ENCODE data around the gene STIP1. TPM values are rescaled to one million over a fixed set of nuclear protein-coding genes. Genes with fewer than 3 reads are reported as not detected.

The STIP1 gene
- polyA plus RNA-seq, 1 experiment, result 139 TPM

DNA sequence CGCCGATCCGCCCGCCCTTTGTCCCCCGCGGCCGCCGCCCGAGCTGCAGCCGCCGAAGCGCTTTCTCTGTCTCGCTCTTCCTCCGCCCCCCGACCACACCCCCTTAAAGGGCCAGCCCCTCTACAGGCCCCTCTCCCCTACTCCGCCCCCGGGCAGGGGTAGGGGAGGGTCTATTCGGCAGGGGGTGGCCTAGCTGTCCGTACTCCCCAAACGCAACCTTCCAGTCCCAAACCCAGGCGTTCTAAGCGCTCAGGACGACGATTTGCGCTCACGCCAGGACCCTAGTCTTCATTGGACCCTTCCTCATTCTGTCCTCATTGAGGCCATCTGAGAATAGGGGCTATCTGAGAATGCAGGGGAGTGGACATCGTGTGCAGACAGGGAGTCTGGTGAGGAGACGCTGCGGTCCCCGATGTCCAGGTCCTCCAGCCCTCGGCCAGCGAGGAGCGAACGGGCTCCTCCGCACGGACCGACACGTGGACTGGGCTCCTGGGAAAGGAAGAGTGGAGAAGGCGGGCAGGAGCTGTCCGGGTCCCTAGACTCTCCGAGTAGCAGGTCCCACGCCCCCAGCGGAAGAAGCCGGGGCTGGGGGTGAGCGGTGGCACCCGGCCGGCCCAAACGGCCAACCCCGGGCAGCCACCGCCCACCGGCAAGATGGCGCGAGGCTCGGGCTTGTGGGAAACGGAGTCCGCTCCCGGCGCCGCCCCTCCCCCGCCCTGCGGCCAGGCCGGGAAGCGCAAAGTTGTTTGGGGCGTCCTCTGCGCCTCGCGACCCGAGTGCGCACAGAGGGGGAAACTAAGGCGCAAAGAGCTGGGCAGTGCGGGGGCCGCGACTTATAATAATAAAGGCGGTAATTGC, 61.1 kb downstream of the STIP1 start, which contains the start of gene PPP1R14B:
TSS of gene PPP1R14B (minus strand) at position 73 of the 858 bp plus-strand sequence. CDS start 270 bp downstream, outside the sequence.
- Histone ChIP-seq H3K4me3 (ENCODE audit: low read depth, low read length) (peak within 1 kb of the TSS; percentile 94), H3K36me3 (ENCODE audit: control insufficient read depth, insufficient read depth, low read length) (peaks cover 11% of the 10 kb centered on the region), H3K27me3 (ENCODE audit: control insufficient read depth, insufficient read depth, low read length) (no peaks in the 10 kb centered on the region)
- ChIA-PET CTCF (interaction anchor here (0.6 to 8.2 kb wide), 10 partner anchors 10 to 597 kb away, joined by 3 to 92 read pairs (median 4); partner anchors contain the start of genes CATSPERZ, CDC42BPG, ESRRA and FERMT3), POLR2A (no interaction called here)
- TF ChIP-seq, protein P1, sequence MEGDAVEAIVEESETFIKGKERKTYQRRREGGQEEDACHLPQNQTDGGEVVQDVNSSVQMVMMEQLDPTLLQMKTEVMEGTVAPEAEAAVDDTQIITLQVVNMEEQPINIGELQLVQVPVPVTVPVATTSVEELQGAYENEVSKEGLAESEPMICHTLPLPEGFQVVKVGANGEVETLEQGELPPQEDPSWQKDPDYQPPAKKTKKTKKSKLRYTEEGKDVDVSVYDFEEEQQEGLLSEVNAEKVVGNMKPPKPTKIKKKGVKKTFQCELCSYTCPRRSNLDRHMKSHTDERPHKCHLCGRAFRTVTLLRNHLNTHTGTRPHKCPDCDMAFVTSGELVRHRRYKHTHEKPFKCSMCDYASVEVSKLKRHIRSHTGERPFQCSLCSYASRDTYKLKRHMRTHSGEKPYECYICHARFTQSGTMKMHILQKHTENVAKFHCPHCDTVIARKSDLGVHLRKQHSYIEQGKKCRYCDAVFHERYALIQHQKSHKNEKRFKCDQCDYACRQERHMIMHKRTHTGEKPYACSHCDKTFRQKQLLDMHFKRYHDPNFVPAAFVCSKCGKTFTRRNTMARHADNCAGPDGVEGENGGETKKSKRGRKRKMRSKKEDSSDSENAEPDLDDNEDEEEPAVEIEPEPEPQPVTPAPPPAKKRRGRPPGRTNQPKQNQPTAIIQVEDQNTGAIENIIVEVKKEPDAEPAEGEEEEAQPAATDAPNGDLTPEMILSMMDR (IDR thresholded peaks at IDR 0.05; ENCODE audit: insufficient read depth, low read depth, low read length), result no peak
- no peak for DNase-seq (ENCODE audit: low read depth)

DNA sequence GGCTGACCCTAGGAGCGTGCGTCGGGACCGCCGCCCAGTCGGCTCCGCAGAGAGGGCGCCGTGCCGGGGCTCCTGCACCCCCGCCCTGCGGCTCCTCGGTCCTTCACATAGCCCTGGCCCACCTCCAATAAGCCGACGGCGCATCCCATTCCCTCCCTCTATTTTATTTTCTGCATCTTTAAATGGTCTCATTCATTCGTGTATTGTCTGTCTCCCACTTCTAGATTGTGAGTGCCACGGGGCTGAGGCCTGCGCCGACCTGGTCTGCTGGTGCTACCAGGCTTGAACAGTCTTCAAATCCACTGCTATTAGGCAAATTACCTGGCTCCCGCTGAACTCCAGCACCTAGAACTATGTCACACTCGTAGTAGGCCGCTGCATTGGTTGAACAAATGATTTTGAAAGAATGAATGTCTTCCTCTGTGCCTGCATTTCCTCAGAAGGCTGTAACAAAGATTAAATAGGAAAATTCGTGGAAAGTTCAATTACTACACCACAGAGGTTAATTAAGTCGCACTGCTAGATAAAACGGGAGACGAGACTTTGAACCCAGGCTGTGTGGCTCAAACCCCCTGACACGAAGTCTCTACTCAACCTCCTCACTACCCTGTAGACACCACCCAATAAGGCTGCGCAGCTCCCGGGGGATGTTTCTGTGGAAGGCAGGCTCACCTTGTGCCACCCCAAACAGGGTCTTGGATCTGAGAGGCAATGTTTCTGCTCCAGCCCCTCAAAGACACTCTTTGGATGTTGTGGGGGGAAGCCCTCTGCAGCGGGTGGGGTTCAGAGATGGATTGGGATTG, 62.0 kb downstream of the STIP1 start:
- ChIA-PET CTCF (interaction anchor here (0.6 to 8.2 kb wide), 7 partner anchors 10 to 412 kb away, joined by 3 to 92 read pairs (median 4); partner anchors contain the start of genes CATSPERZ and ESRRA), POLR2A (no interaction called here)
- Histone ChIP-seq H3K36me3 (ENCODE audit: control insufficient read depth, insufficient read depth, low read length) (peaks cover 11% of the 10 kb centered on the region), H3K4me3 (ENCODE audit: low read depth, low read length) (peak overlapping the region; percentile 94), H3K27me3 (ENCODE audit: control insufficient read depth, insufficient read depth, low read length) (no peaks in the 10 kb centered on the region)
- no peak for DNase-seq (ENCODE audit: low read depth)
- TF ChIP-seq, protein P1 (IDR thresholded peaks at IDR 0.05; ENCODE audit: insufficient read depth, low read depth, low read length), result no peak

DNA sequence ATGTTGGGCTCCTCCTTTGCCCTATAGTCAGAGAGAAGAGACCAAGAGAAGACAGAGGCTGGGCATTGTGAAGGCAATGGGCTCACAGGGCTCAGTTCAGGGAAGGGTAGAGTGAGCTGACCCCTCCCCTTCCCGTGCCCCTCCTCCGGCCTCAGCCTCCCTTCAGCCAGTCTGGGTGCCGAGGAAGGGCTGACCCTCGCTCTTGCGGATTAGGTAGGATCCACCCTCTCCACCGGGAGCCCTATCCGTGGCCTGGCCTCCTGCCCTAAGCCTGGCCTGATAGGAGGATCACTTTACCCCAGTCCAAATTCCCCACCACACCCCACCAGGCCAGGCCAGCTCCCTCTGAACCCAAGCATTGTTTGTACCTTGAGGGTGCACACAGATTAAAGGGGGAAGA, 62.6 kb downstream of the STIP1 start:
- no peak for DNase-seq (ENCODE audit: low read depth)
- ChIA-PET POLR2A (no interaction called here), CTCF (interaction anchor here (1.2 to 8.2 kb wide), 3 partner anchors 9 to 54 kb away, joined by 3 to 92 read pairs (median 5); partner anchors contain the start of genes CATSPERZ and ESRRA)
- Histone ChIP-seq H3K36me3 (ENCODE audit: control insufficient read depth, insufficient read depth, low read length) (peaks cover 5% of the 10 kb centered on the region), H3K4me3 (ENCODE audit: low read depth, low read length) (no peak overlapping the region), H3K27me3 (ENCODE audit: control insufficient read depth, insufficient read depth, low read length) (no peaks in the 10 kb centered on the region)
- TF ChIP-seq, protein P1 (IDR thresholded peaks at IDR 0.05; ENCODE audit: insufficient read depth, low read depth, low read length), result no peak

DNA sequence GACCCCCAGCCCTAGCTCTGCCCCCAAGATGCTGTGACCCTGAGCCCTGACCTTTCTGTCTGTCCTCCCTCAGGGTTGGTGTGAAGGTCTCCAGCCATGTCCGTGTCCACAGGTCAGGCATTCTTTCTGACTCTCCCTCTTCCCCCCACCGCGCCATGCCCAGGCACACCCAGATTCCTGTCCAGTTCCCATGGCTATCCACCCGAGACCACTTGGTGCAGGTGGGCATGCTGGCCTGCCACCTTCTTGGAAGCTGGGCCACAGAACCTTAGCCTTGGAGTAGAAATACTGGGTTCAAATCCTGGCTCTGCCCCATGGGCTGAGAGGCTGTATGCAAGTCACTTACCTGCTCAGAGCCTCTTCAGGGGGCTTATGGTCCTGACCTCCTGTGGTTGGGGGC, 63.1 kb downstream of the STIP1 start:
- Histone ChIP-seq H3K36me3 (ENCODE audit: control insufficient read depth, insufficient read depth, low read length) (peaks cover 2% of the 10 kb centered on the region), H3K27me3 (ENCODE audit: control insufficient read depth, insufficient read depth, low read length) (no peaks in the 10 kb centered on the region), H3K4me3 (ENCODE audit: low read depth, low read length) (no peak overlapping the region)
- TF ChIP-seq, protein P1 (IDR thresholded peaks at IDR 0.05; ENCODE audit: insufficient read depth, low read depth, low read length), result no peak
- no peak for DNase-seq (ENCODE audit: low read depth)
- POLR2A ChIA-PET, result no interaction called here
- CTCF ChIA-PET, result interaction anchor here (1.2 to 8.2 kb wide), 4 partner anchors 9 to 54 kb away, joined by 3 to 92 read pairs (median 23); partner anchors contain the start of genes CATSPERZ and ESRRA
